Astrocyte (in vitro differentiated cells and primary cell): ENCODE results near the gene GPR32. TPM values are rescaled to one million over a fixed set of nuclear protein-coding genes. Genes with fewer than 3 reads are reported as not detected.

Experiments used
- DNase-seq: peaks from one replicate; pipeline ENCODE4 v3.0.0-alpha.2; 2010; ENCODE audit warnings: low read depth
- FAIRE-seq: peaks from 2 replicates; lab custom pipeline; 2011; peaks lifted over from hg19 to GRCh38; lab: Jason Lieb, UNC
- H2AFZ ChIP-seq: 2 replicates; pipeline ENCODE4 v1.6.0; 2012; ENCODE audit warnings: low read depth, low read length, inconsistent platforms
- H3K27ac ChIP-seq: 2 replicates; pipeline ENCODE4 v1.5.1; 2011; ENCODE audit warnings: low read depth, low read length, inconsistent platforms
- H3K27me3 ChIP-seq: 2 replicates; pipeline ENCODE4 v1.6.0; 2011; ENCODE audit warnings: low read length, inconsistent platforms; ENCODE audit not compliant: insufficient read depth
- H3K36me3 ChIP-seq: 2 replicates; pipeline ENCODE4 v1.5.1; 2011; ENCODE audit warnings: low read length, inconsistent platforms; ENCODE audit not compliant: insufficient read depth
- H3K4me1 ChIP-seq: 2 replicates; pipeline ENCODE4 v1.5.1; 2011; ENCODE audit warnings: low read length, inconsistent platforms; ENCODE audit not compliant: insufficient read depth
- H3K4me2 ChIP-seq: 2 replicates; pipeline ENCODE4 v1.6.0; 2012; ENCODE audit warnings: low read length, inconsistent platforms
- H3K4me3 ChIP-seq: 2 replicates; pipeline ENCODE4 v1.5.1; 2011; ENCODE audit warnings: low read depth, mild to moderate bottlenecking, low read length, inconsistent platforms; ENCODE audit not compliant: insufficient read depth
- H3K79me2 ChIP-seq: 2 replicates; pipeline ENCODE4 v1.6.0; 2012; ENCODE audit warnings: mild to moderate bottlenecking, low read length, inconsistent platforms; ENCODE audit not compliant: insufficient read depth
- H3K9ac ChIP-seq: 2 replicates; pipeline ENCODE4 v1.6.0; 2012; ENCODE audit warnings: mild to moderate bottlenecking, low read length, inconsistent platforms
- H3K9me3 ChIP-seq: 2 replicates; pipeline ENCODE4 v1.5.1; 2012; ENCODE audit warnings: low read depth, mild to moderate bottlenecking, low read length, inconsistent platforms; ENCODE audit not compliant: insufficient read depth
- H4K20me1 ChIP-seq: 2 replicates; pipeline ENCODE4 v1.6.0; 2012; ENCODE audit warnings: low read length, inconsistent platforms; ENCODE audit not compliant: insufficient read depth
- H3K27ac Mint-ChIP-seq: one replicate; pipeline ENCODE4 v1.8.0; 2021; ENCODE audit warnings: mild to moderate bottlenecking, mixed read lengths; ENCODE audit not compliant: unreplicated experiment
- H3K27me3 Mint-ChIP-seq: one replicate; pipeline ENCODE4 v1.8.0; 2021; ENCODE audit warnings: low read depth, mixed read lengths; ENCODE audit not compliant: unreplicated experiment
- H3K36me3 Mint-ChIP-seq: one replicate; pipeline ENCODE4 v1.8.0; 2021; ENCODE audit warnings: low read depth, mixed read lengths; ENCODE audit not compliant: unreplicated experiment
- H3K4me1 Mint-ChIP-seq: one replicate; pipeline ENCODE4 v1.8.0; 2021; ENCODE audit warnings: low read depth, mixed read lengths; ENCODE audit not compliant: unreplicated experiment
- H3K4me3 Mint-ChIP-seq: one replicate; pipeline ENCODE4 v1.8.0; 2021; ENCODE audit warnings: mild to moderate bottlenecking, moderate library complexity, mixed read lengths; ENCODE audit not compliant: unreplicated experiment
- H3K9me3 Mint-ChIP-seq: one replicate; pipeline ENCODE4 v1.8.0; 2021; ENCODE audit warnings: mild to moderate bottlenecking, mixed read lengths; ENCODE audit not compliant: unreplicated experiment
- CTCF ChIP-seq: IDR thresholded peaks from 2 replicates; pipeline ENCODE4 v1.5.1; 2011; ENCODE audit warnings: low read depth, mild to moderate bottlenecking, inconsistent platforms, low read length, moderate library complexity; ENCODE audit not compliant: insufficient read depth
- EZH2 ChIP-seq: IDR thresholded peaks from 2 replicates; pipeline ENCODE4 v1.6.1; 2012; ENCODE audit warnings: mild to moderate bottlenecking, low read length, inconsistent platforms; ENCODE audit not compliant: insufficient read depth
- total RNA-seq: library from RNA; stranded (reverse); gene quantifications from 2 replicates; pipeline ENCODE4 v1.2.1, GENCODE V29; 2021

The GPR32 gene
- total RNA-seq, 1 donor from 2014 or later = not detected

- Histone ChIP-seq H3K4me1 (peaks cover 8% of the 10 kb centered on the region), H4K20me1 (no peaks in the 10 kb centered on the region), H3K4me3 (no peak overlapping the region), H3K4me2 (no peak overlapping the region), H3K9me3 (no peaks in the 10 kb centered on the region), H3K79me2 (no peaks in the 10 kb centered on the region), H3K27me3 (no peaks in the 10 kb centered on the region), H2AFZ (no peak overlapping the region), H3K36me3 (no peaks in the 10 kb centered on the region), H3K27ac (no peak overlapping the region), H3K9ac (no peak overlapping the region)
- DNase-seq (no peak), FAIRE-seq (no peak)
- H3K27ac Mint-ChIP-seq = no peak overlapping the region
- H3K4me3 Mint-ChIP-seq = no peak overlapping the region
- no peaks in the 10 kb centered on the region for H3K36me3 Mint-ChIP-seq
- peaks cover 13% of the 10 kb centered on the region for H3K9me3 Mint-ChIP-seq
- H3K4me1 Mint-ChIP-seq = no peaks in the 10 kb centered on the region
- TF ChIP-seq CTCF (no peak), EZH2 (no peak)
- H3K27me3 Mint-ChIP-seq = no peaks in the 10 kb centered on the region
Observed at GRCh38 chr19:50729894-50730293, 40.4 kb upstream of the GPR32 start.

- H3K4me3 Mint-ChIP-seq = no peak overlapping the region
- peaks cover 12% of the 10 kb centered on the region for H3K9me3 Mint-ChIP-seq
- Histone ChIP-seq H3K4me2 (no peak overlapping the region), H3K4me3 (no peak overlapping the region), H4K20me1 (no peaks in the 10 kb centered on the region), H3K4me1 (no peaks in the 10 kb centered on the region), H3K27ac (no peak overlapping the region), H2AFZ (no peak overlapping the region), H3K79me2 (no peaks in the 10 kb centered on the region), H3K36me3 (no peaks in the 10 kb centered on the region), H3K27me3 (peaks cover 2% of the 10 kb centered on the region), H3K9ac (no peak overlapping the region), H3K9me3 (no peaks in the 10 kb centered on the region)
- TF ChIP-seq EZH2 (no peak), CTCF (no peak)
- H3K4me1 Mint-ChIP-seq = no peaks in the 10 kb centered on the region
- no peak overlapping the region for H3K27ac Mint-ChIP-seq
- H3K36me3 Mint-ChIP-seq = no peaks in the 10 kb centered on the region
- no peak for FAIRE-seq
- no peak for DNase-seq
- no peaks in the 10 kb centered on the region for H3K27me3 Mint-ChIP-seq
Observed at GRCh38 chr19:50735869-50736268, 34.4 kb upstream of the GPR32 start.

GRCh38 chr19:50736338-50736737, 33.9 kb upstream of the GPR32 start:
- peaks cover 2% of the 10 kb centered on the region for H3K27me3 ChIP-seq
- Mint-ChIP-seq H3K4me1 (no peaks in the 10 kb centered on the region), H3K36me3 (no peaks in the 10 kb centered on the region), H3K4me3 (no peak overlapping the region), H3K9me3 (peaks cover 10% of the 10 kb centered on the region), H3K27ac (no peak overlapping the region), H3K27me3 (no peaks in the 10 kb centered on the region)
- H3K4me1 ChIP-seq = no peaks in the 10 kb centered on the region
- H3K36me3 ChIP-seq = no peaks in the 10 kb centered on the region
- DNase-seq (no peak), FAIRE-seq (no peak)
- no peak overlapping the region for H3K27ac ChIP-seq
- H2AFZ ChIP-seq = no peak overlapping the region
- H4K20me1 ChIP-seq = no peaks in the 10 kb centered on the region
- TF ChIP-seq CTCF = no peak
- no peak for TF ChIP-seq EZH2
- H3K9me3 ChIP-seq = no peaks in the 10 kb centered on the region
- H3K4me3 ChIP-seq = no peak overlapping the region
- H3K4me2 ChIP-seq = no peak overlapping the region
- no peak overlapping the region for H3K9ac ChIP-seq
- H3K79me2 ChIP-seq = no peaks in the 10 kb centered on the region
